ENCODE measurements around the gene ACTR1A.
"Not testable (repeated sequence)": the region's sequence is repeated elsewhere in the genome, so short reads cannot be mapped to it uniquely, and the experiment has no call there.

ACTR1A gene

GRCh38 chr10:102514487-102515311 lies 12.2 kb upstream of the ACTR1A start:
- no peak for DNase-seq (ENCODE audit: low spot score)

- DNase-seq (ENCODE audit: low spot score), result no peak
Measured at GRCh38 chr10:102511583-102512274, 9.2 kb upstream of the ACTR1A start.

- no peak for DNase-seq (ENCODE audit: low spot score)
Measured at GRCh38 chr10:102509387-102509786, 6.9 kb upstream of the ACTR1A start.

GRCh38 chr10:102508506-102508905 lies 6.0 kb upstream of the ACTR1A start:
- DNase-seq (ENCODE audit: low spot score), result no peak

- DNase-seq (ENCODE audit: low spot score), result no peak
Measured at GRCh38 chr10:102507521-102507920, 5.0 kb upstream of the ACTR1A start.

DNA sequence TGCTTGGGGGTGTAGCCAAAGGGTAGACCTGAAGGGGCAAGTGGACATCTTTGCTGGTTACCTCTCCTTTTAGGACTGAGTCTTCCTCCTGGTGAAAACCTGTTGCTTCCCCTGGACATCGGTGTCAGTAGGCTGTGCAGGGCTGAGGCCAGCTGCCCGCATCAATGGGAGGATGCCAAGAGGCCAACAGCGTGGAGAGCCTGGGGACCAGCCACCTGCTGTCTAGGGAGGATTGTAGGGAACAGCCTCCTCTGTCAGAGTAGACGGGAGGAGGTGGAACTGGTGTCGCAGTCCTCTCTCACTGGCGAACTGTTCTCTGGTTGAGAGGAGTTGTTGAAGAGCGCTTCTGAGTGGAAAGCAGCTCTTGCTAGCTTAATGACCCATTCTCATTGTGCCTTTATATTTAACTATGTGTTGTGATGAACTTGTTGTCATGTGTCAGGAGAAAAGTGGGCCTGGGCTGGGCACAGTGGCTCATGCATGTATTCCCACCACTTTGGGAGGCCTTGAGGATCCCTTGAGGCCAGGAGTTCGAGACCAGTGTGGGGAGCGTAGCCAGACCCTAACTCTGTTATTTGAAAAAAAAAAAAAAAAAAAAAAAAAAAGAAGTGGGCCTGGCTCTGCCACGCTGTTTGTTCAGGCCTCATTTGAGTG lies 3.1 kb upstream of the ACTR1A start:
- DNase-seq (ENCODE audit: low spot score), result no peak

DNA sequence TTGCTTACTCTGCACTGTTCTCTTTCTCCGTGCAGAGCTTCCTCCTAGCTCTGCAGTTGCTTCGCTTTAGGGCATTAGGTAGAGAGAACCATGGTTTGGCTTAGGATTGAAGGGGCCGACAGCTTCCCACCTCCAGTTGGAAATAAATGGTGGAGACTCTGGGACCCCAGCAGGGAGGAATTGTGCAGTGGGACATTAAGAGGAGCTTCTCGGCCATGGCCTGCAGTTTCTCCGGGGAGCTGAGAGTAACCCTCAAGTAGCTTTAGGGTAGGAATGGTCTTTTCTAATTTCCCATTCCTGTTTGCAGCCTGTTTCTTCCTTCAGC lies 2.4 kb upstream of the ACTR1A start:
- no peak for DNase-seq (ENCODE audit: low spot score)

DNA sequence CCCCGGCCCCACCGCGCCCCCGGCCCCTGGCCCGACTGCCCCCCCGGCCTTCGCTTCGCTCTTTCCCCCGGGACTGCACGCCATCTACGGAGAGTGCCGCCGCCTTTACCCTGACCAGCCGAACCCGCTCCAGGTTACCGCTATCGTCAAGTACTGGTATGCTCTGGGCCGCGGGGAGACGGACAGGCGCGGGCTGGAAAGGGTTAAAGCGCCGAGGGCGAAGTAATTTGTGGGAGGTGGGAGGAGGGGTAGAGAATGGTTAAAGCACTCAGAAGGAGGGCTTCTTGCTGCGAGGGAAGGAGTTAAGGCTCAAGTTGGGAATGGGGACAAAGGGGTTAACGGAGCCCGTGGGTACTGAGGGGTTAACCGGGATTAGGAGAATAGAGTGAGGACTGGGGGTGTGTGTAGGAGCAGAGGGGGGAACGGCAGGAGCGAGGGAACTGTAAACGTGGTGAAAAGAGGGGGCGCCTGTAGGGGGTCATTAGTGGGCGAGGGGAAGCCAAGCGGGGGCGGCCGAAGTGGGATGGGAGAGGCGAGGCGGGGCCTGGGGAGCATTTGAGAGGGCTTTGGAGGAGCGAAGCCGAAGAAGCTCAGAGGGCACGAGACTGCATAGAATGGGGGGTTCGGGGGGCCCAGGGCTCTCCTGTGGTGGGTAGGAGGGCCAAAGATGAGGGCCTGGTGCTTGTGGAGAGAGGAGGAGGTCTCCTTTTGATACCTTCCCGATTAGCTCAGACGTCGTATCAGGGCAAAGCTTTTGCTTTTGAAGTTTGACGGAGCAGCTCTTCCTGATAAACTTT lies 1.9 kb upstream of the ACTR1A start:
- DNase-seq (ENCODE audit: low spot score), result peak; percentile 9

DNA sequence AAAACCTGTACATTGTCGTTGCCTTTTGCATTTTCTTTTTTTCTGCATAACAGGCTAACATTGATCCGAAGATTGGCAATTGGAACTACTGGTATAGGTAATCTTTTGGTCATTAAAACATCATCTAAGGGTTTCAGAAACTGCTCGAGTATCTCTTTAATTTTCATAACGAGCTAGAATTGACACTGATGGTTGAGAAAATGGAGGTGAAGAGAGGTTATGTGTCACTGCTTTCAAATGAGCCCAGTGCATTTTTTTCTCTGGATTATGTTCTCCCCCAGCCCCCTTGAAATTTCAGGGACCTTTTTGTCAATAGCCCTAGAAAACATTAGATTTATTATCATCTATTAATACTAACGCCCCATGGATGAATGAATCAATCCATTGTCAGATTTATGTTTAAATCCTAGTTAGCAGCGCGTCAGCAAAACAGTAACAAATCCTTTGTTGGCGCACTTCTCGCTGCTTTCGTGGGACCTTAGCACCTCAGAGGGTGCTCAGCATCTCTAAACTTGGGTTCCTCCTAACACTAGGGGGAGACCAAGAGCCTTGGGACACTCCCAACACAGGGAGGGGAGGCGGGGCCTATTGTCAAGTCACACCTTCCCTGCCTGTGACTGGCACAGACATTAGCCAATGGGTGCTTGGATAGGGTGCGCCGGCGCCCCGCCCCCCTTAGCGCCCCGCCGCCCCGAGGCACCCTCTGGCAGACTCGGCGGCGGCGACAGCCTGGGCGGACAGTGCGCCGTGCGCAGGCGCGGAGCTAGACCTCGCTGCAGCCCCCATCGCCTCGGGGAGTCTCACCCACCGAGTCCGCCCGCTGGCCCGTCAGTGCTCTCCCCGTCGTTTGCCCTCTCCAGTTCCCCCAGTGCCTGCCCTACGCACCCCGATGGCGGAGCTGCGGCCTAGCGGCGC lies 1.0 kb upstream of the ACTR1A start, which contains the start of gene SUFU:
Gene SUFU (plus strand): TSS at position 709 of the 915 bp plus-strand sequence. CDS start 181 bp downstream, at position 890.
- peak; percentile 100 for DNase-seq (ENCODE audit: low spot score)

DNA sequence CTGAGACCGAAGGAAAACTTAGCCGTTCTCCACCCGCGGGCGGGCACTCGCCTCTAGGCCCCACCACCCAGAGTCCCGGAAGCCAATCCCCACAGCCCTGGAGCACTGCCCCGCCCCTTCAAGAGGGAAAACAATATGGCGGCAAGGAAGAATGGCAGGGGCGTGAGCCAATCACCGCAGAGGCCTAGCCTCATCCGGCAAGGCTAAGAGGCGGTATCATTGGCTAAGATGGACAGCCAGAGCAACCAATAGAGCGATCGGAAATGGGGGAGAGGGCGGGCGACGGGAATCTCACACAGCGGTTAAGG lies 529 bp downstream of the ACTR1A start:
- peak; percentile 99 for DNase-seq (ENCODE audit: low spot score)

DNA sequence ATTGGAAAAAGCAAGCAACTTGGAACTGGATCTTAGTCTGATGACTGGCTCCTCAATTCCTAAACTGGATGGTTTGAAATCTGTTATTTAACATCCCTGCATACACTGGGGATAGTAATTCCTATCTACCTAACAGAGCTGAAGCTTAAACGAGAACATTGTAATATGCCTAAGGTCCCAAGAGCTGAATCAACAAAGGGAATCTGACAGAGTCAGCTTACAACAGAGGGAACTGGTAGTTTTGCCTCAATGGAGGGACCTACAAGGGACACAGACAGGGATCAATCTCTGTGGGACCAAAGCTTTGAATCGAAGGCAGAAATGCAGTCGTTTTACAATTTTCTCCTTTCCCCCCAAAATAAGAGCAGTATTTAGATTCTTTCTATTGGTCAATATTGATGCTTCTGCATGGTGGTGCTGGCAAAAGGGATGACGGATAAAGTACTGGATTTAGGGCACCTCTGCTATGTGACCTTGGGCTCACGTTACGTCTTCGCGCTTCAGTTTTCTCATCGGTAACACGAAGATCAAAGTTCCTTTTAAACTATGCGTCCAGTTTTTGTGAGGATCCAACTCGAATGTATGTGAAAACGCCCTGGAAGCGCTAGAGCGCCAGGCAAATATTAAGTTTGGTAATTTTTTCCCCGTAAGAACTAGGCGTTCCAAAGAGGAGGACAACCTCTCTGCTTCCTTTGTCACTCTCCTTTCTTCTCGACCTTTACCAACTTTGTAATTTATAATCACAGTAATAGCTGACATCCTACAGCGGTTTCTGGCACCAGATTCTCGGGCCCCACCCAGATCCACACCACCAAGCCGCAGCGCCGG lies 1.1 kb downstream of the ACTR1A start:
- DNase-seq (ENCODE audit: low spot score), result no peak

DNA sequence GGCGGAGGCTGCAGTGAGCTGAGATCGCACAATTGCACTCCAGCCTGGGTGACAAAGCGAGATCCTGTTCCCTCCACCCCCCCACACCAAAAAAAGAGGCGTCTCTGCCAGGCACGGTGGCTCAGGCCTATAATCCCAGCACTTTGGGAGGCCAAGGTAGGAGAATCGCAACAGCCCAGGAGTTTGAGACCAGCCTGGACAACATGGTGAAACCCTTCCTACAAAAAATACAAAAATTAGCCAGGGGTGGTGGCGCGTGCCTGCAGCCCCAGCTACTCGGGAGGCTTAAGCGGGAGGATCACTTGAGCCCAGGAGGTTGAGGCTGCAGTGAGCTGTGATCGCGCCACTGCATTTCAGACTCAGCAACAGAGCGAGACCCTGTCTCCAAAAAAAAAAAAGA lies 1.8 kb downstream of the ACTR1A start:
- DNase-seq (ENCODE audit: low spot score), result not testable (repeated sequence)

DNA sequence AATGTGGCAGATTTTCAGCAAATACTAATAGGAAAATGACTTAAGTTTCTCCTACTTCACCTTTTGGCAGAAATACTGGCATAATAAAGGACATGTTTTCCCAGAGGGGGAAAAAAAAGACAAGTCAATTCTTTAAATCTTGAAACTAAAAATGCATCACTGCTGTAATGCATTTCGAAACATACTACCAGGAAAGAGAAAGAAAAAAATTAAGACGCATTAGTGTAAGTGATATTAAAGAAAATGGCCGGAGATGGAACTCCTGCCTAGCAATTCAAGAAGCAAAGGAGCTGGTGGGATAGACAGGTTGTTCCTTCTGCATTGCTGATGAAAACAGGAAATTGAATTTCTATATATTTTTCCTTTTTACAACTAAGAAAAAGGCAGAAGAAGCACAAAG lies 3.2 kb downstream of the ACTR1A start:
- no peak for DNase-seq (ENCODE audit: low spot score)

DNA sequence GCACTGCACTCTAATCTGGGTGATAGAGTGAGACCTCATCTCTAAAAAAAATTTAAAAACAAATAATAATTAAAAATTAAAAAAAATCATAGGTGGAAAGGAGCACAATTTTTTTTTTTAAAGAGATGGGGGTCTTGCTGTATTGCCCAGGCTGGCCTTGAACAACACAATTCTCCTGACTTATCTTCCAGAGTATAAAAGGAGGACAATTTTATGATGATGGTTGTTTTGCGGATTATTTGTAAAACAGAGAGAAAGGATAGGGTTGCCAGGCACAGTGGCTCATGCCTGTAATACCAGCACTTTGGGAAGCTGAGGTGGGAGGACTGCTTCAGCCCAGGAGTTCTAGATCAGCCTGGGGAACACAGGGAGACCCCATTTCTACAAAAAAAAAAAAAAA lies 5.0 kb downstream of the ACTR1A start:
- DNase-seq (ENCODE audit: low spot score), result no peak

DNA sequence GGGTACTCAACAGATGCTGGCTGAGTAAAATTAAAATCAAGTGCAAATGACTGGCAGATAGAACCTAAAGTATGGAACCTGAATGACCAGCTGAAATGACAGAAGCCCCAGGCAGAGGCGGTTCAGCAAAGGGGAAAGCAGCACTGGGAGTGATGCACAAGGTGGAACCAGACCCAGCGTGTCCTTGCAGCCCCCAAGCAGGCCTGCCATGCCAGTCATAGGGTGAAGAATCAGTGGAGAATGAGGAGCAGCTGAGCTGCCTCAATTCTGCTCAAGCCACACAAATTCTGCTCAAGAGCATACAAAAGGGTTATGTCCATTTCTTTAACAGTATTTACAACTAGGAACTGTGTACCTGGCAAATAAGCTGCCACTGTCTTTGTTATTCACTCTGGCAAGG lies 8.7 kb downstream of the ACTR1A start:
- DNase-seq (ENCODE audit: low spot score), result no peak

GRCh38 chr10:102492983-102493382 lies 9.5 kb downstream of the ACTR1A start:
- no peak for DNase-seq (ENCODE audit: low spot score)

GRCh38 chr10:102492344-102492939 lies 10.1 kb downstream of the ACTR1A start:
- DNase-seq (ENCODE audit: low spot score), result no peak

GRCh38 chr10:102491136-102491535 lies 11.4 kb downstream of the ACTR1A start:
- no peak for DNase-seq (ENCODE audit: low spot score)

DNA sequence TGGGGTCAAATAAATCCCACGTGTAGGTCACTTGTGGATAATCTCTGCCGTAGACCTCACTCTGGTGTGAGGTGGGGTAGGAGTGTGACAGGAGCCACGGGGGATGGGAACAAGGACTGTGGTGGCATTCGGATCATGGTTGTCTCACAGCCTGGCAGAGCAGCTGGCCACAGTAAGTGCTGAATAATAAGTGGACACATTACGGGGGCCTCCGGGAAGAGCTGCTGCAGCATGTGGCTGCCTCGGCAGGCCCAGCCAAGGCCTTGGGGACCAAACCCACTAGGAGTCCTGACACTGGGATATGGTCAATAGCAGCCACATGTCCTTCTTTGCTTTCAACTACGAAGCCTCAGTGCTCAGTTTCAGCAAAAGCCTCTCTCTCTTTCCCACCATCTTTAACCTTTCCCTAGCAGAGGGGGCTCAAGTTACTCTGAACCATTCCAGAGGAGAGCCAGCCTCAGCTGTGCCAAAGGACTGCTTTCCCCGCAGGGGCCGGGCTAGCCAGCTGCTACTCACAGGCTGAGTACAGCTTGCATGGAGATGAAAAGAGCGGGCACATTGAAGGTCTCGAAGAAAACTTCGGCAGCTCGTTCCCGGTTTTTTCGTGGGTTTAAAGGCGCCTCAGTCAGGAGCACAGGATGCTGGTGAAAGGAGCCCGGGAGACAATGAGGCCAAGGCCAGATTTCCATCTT lies 17.3 kb downstream of the ACTR1A start:
- no peak for DNase-seq (ENCODE audit: low spot score)
